Measurements from ENCODE around the gene MARCHF10.
A peak's percentile ranks its signal among the peaks of the same experiment; 100 is the strongest.

MARCHF10 gene

DNA sequence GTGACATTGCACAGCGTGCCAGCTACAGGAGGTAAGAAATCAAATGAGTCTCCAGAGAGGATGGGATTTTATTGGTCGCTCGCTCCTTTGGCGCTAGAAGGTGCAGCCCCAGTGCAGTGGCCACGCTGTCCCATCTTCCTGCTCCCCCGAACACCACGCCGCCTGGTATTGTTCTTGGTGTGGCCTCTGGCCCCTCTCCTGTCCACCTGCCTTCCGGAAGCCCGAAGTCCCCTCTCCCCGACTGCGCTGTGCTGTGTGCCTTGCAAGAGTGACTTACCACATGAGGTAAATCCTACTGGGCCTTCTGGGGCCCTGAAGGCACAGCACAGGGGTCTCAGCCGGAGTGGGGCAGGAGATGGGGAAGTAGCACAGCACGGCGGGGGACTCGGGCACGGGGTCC is 58.2 kb downstream of the MARCHF10 start:
- no peak for DNase-seq

DNA sequence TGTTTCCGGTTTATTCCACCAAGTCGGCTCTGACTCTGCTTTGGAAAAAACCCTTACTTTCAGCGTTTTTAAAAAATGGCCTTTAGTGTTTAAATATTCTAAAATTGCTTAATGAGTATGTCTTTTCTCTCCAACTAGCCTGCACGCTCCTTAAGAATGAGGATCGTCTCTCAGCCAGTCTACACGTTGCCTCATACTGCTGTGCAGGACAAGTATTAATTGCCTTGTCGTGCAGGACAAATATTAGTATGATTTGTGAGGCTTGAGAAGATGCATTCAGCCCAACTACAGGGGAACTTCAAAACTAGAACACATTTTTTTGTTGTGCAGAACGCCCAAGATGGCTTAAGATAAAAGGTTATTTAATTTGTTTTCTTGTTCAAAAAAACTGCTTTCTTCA is 61.2 kb downstream of the MARCHF10 start:
- no peak for DNase-seq

DNA sequence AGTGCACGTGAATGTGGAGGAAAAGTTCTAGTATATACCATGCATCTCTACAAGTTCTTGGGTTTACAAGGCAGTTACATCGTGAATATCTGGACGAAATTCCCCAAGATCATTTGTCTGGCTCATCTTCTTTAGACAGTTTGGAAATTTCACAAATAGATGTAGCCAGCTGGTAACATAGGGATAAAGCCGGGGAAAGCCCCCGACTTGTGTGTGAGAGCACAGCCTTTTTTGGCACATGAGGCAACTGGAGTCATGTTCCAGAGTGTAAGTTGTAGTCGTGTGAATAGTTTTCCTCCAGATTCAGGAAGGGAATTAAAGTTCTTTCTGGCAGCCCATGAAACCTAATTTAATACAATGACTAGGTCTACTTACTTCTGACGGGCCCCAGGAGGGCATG is 62.3 kb downstream of the MARCHF10 start:
- DNase-seq = no peak

DNA sequence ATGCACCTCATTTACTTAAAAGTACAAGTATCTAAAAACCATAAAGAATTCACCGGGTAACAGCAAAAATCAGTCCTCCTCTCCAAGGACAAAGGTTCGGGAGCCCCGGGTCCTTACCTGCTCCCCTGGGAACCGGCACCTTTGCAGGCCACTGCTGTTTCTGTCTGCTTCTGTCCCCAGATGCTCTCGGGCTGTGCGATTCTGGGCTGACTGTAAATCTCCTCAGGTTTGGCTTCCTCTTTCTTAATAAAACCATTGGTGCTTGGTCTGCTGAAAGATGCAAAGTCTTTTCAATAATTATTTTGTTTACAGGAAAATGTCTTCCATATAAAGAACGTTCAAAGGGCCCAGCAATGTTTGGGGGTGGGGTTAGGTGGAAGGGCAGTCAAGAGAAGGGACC is 63.9 kb downstream of the MARCHF10 start:
- DNase-seq = no peak

DNA sequence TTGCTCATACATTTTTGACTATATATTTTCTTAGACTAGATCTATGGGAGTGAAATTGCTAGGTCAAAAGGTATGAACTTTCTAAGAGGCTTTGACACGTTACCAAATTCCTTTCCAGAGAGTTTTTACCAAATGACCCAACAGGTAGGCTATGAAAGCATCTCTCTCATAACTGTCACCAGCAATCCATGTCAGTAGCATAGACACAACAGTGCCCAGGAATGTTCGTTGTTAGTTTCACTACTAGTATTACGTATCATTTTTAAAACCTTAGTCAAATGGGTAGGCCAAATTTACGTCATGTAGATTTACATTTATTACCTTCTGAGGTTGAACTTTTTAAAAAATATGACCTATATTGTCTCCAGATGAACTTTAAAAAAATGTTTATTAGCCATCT is 66.8 kb downstream of the MARCHF10 start:
- no peak for DNase-seq

DNA sequence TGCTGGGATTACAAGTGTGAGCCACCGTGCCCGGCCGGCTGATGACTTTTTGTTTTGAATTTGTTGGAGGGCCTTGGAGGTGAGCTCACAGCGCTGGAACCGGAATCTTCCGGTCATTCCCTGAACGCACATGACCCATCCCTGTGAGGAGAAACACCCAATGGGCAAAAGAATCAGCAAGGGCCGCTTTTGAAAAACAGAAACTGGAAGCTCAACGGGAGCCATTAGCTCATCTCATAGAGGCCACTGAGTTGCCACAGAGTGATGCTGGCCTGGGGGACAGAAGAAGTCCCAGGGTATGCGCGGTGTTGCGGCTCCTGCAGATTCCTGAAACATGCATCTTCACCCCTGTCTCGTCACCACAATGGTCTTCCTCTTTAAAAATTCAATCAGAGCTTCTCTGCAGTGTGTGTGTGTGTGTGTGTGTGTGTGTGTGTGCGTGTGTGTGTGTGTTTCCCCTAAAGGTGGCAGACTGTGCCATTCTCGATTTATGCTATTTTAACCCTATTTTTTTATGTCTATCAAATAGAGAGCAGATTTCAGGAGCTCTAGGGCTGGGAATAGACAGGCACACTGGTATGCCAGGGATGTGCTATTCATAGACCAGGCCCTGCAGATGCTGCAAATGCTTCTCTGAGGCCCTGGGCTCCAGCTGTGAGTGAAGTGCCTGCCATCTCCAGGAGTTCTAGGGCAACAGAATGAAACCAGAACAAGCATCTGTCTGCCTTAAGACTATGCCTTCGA is 68.3 kb downstream of the MARCHF10 start:
- no peak for DNase-seq

DNA sequence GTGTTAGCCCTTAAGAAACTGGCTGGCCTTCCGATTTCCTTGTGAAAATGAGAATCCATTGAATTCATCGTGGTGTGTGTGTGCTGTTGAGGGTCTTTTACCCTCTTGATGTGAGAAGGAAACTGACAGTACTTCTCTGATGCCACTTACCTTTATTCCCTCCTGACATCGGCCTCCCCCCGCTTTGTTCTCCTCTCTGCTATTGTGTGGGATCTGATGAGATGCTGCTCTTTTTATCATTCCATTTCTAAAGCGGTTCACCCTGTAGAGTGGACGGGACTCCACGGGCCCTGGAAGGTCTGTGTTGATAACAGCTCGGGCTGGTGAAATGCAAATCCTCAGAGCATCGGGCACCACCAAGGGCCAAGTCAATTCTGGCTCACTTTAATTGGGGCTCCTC is 69.8 kb downstream of the MARCHF10 start:
- DNase-seq = no peak

DNA sequence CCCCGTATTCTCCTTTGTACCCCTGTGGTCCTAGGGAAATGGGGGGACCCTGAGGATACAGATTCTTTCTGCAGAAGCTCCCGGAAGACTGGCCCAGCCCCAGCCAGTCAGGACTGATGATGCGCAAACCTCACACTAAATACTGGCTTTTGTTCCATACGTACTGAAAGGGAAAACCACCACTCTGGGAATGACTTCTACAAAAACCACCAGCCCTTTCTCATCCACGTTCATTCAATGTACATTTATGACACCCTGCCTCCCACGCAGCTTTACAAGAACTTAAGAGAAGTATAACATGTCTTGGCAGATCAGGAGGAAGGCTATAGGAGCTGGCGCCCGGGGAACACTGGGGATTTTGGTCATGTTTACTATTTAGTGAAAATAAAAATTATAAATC is 70.6 kb downstream of the MARCHF10 start:
- DNase-seq = no peak

DNA sequence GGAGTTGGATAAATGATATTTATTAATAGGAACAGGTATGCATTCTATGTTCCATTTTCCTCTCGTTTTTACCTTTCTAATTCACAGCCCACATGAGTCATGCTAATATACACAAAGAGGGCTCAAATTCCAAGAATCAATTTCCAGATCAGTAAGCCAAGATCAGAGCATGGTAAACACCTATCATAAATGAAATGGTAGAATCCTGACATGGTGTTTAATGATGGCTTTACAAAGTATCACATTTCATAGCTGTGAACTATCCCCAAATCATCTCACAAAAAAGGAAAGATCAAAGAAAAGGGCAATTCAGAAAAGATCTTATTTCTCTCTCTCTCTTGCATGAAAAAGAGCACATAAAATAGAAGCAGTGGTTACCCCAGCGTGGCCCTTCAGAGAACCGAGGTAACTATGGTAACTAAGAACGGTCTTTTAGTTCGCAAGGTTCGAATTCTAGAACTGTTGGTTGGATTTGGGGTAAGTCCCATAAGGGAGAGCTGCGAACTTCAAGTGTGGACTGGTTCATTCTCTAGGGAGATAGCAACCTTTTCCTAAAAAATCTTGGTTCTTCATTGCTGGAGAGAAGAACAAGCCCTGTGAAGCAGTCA is 73.0 kb downstream of the MARCHF10 start:
- no peak for DNase-seq

DNA sequence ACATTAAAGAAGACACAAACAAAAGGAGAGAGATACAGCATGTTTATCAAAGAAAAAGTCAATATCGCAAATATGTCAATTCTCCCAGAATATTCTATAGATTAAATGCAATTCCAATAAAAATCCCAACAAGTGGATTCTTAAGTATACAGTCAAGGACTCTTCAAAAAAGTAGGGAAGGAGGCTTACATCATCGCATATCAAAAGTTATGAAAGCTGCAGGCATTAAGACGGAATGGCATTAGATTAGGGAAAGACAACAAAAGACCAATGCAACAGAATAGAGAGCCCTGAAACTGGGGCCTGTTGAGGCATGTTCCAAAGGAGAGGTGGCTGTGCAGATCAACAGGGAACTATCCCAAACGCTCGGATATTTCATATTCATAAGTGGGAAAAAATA is 76.0 kb downstream of the MARCHF10 start:
- no peak for DNase-seq

DNA sequence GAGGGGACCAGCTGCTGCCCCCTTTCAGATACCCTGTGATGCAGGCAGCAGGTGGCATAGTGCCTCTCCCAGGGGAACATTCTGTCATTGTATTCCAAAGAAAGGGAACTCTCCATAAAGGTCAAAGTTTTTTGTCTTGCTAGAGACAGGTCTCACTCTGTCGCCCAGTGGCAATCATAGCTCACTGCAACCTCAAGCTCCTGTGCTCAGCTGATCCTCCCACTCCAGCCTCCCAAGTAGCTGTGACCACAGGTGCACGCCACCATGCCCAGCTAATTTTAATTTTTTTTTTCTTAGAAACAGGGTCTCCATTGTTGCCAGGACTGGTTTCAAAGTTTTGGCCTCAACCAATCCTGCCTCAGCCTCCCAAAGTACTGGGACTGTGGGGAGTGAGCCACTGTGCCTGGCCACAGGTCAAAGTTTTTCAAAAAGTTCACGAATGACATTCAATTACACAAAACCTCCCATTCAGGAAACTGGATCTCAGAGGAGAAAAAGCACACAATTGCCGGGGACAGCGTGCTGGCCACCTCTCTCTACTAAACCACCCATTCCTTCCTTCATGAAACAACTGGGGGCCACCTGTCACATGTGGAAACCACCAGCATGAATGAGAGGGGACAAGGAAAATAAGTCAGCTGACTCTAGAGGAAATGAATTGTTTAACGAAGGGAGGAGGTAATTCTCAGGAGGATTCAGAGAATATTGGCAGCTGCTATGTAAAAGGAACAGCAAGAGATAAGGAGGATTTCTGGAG is 80.0 kb downstream of the MARCHF10 start:
- DNase-seq = no peak

DNA sequence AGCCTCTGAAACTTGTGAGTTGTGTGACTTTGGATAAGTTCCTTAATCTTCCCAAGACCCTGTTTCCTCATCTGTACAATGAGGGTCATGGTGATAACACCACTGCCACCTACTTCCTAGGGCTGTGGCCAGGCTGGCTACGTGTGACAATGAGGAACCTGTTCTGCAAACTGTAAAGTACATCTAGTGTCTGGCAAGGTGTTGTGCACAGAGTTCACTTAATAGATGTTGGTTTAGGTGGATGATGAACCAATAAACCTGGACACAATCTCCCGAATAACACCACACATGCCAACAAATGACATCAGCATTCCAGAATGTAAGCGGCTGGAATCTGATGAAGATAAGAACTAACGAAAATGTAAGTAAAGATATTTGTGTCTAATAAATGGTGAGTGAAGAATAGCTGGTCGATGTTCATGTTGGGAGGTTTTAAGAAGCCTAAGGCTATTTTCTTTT is 82.3 kb downstream of the MARCHF10 start:
- DNase-seq = no peak

DNA sequence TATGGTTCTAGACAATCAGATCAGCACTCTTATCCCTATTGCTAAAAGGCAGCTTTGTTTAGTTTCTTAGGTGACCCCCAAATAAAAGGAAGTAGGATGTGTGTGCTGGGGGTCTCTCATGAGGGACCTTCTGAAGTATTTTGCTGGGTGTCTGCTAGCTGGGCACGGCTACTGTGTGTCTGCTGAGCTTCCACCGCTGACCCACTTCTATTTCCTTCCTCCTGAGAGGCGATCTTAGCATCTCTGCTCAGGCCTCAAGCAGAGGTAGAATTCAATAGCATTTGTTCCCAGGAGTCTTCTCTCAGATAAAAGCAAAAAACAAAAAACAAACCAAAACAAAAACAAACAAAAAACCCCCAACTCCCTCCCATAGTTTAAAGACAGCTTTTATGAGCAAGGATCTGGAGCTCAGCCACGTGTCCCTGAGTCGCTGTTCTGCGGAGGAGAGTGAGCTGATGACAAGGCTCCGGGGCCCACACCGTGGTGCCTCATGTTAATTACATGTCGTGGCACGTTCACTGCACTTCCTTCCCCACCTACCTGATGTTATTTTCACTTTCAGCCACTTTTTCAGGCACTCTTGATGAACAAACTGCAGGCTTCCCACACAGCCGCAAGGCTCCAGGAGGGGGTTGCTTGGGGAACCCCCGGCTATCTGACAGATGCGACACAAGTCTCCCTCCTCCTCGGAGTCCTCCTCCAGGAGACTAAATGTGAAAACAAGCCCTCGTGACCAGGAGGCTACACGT is 83.5 kb downstream of the MARCHF10 start:
- peak; percentile 86 for DNase-seq

DNA sequence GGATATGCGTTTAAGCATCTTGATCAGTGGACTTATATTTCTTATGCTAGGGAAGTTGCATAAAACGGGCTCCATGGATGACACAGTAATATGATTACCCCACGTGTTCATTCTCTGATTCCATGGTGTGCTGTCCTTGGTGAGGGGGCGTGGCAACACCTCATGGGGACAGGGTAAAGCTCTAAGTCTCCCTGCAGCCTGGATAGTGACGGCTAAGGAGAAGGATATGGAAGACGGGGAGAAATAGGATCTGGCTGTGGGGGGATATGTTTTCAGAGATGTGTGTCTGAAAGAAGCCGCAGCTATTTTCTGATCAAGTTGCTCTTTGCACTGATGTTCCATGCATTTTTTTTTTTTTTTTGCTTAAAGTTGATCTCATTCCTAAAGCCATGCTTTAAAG is 84.3 kb downstream of the MARCHF10 start:
- DNase-seq = no peak

DNA sequence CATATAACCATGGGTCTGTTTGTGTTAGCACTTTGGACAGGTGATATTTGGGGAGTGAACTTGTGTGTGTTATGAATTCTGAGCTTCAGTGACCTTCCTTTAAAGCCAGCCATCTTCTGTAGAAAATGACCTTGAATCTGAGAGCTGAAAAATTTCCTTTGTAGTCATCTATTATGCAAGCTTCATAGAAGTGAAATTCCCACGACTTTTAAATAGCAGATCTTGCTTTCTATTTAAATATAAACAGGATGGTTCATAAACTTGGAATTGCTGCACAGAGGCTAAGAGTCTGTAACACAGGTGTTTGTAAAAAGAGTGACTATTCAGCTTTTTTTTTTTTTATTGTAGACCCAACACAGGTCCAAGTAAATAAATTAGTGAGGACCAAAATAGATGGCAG is 85.5 kb downstream of the MARCHF10 start:
- no peak for DNase-seq

DNA sequence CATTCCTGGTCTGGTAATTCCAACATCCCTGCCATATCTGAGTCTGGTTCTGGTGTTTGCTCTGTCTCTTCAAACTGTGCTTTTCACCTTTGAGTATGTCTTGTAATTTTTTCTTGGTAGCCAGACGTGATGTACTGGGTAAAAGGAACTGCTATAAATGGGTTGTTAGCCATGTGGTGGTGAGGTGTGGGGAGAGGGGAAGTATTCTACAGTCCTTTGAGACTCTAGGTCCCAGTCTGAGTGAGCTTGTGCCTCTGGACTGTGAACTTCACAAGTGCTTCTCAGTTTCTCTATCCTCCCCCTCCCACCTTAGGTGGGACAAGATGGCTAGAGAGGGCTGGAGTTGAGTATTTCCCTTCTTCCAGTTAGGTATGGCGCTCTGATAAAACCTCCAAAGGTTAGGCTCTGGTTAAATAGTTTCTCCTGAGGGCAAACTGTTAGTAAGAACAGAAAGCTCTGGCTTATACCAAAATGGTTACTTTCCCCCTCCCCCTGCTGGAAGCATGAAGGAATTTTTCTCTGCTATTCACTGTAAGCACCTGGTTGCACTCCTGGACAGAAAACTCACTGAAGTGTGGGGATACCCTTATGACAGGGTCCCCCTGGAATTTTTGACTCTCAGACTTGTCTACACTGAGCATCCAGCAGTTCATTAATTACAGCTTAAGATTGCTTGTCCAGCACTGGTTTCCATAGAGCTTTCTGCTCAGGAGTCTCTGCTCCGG is 87.8 kb downstream of the MARCHF10 start:
- no peak for DNase-seq

DNA sequence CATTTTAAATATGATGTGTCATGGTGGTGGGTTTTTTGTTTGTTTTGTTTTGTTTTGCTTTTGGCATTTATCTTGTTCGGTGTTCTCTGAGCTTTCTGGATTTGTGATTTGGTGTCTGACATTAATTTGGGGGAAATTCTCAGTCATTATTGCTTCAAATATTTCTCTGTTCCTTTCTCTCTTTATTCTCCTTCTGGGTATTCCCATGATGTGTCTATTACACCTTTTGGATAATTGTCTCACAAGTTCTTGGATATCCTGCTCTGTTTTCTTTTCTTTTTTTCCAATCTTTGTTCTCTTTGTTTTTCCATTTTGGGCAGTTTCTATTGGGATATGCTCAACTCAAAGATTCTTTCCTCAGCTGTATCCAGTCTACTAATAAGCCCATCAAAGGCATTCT is 88.5 kb downstream of the MARCHF10 start:
- DNase-seq = no peak

DNA sequence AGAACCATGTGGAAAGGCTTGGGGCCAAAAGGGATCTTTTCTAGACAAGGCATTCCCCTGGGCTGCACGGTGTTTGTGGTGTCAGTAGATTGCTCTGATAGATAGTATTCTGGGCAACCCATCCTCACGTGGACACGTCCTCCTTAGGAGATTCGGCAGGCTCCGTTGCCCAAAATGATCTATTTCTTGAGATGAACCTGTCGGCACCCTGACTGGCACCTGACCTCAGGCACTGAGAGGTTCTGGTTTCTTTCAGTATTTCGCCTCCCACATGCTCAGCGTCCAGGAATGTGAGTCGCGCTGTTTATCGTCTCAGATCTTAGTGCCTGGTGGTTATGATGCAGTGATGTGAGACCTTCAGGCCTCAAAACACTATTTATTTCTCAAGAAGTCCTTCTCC is 89.7 kb downstream of the MARCHF10 start:
- DNase-seq = no peak

DNA sequence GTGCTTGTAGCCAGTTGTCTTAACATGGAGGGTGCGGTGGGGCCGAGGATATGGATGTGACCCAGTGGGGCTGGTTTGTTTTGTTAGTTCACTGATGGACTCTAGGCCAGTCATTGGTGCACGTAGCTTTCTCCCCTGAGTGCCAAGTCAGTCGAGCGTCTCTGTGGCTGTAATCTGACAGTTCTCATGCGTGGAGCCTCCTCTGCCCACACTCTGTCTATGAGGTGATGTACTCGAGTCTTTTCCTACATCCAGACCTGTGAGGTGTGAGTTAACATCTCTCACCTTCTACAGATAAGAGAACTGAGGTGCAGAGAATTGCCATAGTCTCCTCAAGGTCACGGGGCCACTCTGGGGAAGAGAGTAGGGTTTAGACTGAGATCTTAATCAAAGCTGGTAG is 90.2 kb downstream of the MARCHF10 start:
- DNase-seq = no peak

DNA sequence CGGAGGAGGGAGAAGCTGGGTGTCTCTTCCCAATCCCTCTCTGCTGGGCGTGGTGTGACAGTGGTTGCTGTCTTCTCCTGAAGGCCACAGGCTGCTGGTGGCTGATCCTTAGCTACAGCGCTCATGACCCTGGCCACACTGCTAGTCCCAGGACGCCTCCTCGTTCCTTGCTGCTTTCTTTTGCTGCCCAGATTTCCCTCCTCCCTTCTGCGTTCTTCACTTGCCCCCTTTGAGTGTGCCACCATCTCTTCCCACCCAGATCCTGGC is 90.6 kb downstream of the MARCHF10 start:
- no peak for DNase-seq

DNA sequence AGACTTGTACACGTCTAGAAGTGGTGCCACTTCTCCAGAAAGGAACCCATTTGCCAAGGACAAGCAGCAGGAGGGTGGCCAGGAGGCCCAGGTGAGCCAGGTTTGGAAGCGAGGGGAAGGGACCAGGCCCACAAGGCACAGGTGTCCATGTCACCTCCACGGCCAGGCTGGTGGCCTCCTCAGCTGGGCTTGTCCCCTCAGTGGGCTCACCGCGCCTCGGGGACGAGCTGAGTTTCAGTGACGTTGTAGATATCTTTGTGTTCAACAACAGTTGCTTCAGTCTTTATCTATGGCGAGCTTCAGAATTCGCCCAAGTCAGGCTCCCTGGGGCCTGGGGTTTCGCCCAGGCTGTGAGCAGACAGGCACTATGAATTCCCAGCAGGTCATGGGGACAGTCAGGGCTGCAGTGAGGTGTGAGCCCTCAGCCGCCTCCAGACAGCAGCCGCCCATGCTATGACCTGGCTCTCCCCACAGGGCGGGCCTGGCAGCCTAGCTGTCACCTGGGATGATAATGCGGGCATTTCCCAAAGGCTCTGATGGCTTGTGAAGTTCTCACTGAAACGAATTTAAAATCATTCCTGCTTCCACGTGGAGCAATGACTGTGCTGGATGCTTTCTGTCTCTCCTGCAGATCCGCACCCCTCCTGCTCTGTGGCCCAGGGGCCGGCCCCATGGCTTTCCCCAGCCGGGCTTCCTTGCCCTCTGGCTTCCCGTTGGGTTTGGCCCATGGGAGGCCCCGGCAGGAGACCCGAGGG is 91.1 kb downstream of the MARCHF10 start:
- no peak for DNase-seq

DNA sequence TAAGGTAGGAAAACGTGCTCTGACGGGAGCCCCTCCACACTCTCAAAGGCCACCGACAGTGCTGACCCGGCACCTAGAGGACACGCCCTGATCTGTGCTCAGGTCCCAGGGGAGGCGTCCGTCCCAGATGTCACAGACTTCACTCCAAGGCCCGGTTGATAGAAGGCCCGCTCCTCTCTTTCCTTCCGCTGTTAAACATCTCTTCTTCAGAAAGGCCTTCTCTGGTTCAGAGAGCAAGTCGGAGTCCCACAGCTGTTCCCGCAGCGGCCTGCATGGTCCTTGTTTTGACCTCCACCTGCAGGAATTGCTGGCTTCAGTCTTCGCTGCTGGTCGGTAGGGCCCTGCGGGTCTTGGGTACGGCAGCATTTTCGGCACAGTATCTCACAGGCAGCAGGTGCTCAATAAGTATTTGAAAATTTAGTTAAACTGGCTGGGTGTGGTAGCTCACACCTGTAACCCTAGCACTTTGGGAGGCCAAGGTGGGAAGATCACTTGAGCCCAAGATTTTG is 92.2 kb downstream of the MARCHF10 start:
- DNase-seq = no peak
